Stimulated activated CD4-positive, alpha-beta T cell treated with anti-CD3 and anti-CD28 coated beads, TNF-alpha, amount 100 ng/mL, for 24 hours (primary cell): ENCODE data around the gene KIF16B.

Source experiments
- DNase-seq, 3 experiments: peaks; one replicate each; pipeline ENCODE4 v3.0.0-alpha.2; 2020; ENCODE audit warnings: low read depth in 3 of 3

KIF16B gene

DNA sequence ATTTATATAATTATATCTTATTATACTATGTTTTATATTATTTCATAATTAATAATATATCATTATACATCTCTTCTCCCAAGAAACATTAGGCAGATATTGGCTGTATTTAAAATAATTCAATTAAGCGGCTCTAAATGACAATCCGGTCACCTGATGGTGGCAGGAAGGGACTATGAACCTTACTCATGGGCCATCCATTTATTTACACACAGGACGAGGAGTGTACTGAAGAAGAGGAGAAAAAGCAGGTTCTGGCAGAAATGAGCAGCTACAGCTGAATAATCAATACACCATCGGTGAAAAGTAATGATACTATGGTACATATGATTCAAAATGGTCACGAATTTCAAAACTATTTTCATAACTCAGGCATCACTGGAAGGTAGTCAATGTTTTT, 277.7 kb downstream of the KIF16B start:
- no peak for DNase-seq

DNA sequence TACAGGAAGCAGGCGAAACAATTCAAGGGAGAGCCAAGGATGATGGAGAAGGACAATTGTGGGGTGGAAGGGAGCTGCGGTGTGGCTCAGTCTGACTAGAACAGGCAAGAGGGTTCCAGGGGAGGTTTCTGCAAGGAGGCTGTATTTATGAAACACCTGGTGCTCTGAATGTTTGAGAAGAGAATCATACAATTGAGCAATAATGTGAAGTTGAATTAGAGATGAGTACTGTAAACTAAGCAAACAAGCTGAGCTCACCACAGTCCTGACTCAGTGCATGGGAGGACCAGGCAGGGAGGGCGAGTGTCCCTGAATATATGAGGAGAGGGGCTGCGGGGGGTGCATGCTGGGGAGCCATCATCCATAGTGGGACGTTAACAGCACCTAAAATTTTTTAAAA, 279.7 kb downstream of the KIF16B start:
- no peak for DNase-seq

DNA sequence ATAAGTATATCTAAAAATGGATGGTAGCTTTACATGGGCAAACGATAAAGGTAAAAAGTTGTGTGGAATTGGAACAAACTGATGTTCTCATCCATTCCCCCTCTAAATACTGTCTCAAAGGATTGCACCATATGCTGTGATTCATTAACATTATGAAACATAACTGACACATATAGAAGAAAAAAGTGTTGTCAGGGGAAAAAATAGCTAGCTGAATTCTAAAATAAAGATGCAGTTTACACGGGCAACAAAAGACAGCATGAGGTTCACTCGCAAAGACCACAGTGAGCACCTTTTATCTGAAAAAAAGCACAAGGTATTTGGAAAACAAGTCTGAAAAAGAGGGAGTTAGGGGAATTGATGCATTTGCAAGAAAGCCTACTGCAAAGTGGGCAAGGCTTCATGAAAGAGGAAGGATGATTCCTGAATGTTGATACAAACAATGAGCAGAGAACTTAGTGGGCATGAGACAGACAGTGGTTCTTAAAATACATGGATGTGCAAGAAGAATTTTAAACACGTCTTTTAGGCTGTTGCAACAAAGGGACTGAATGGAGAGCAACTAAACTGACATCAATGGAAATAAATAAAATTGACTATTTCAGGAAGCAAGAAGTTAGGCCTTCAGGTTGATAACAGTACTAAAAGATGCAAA, 280.9 kb downstream of the KIF16B start:
- no peak for DNase-seq

DNA sequence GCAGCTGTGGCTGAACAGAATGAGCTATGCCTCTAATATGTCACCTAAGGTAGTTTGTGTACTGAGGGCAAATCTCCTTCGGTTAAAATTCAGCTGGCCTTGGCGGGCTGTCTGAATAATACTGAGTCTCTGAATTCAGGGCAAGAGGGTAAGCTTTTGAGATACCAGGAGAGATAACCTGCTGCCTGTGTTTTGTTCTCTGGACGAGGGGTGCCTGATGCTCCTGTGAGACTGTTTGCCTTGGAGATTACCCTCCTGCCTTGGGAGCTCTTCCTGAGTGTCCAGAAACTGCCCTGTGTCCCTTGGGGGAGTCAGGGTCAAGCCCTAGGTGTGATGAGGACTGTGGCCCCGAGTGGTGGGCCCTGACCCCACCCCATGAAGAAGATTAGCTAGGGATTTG, 282.9 kb downstream of the KIF16B start:
- no peak for DNase-seq

DNA sequence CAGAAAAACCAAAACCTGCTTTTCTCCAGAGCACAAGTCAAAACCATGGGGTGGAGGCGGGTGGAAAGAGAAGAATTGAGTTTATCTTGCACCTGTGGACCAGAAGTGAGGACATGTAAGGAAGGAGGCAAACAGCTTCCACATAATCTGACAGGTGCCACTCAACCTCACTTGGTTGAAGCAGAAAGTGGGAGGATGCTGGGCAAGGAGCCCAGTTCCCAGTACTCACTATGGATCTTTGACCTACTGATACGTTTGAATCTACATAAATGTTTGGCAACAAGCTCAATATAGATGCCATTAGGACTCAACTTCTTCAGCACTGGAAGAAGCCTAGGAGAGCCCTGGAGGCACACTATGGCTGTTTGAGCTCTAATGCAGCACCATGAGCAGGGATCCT, 285.5 kb downstream of the KIF16B start:
- no peak for DNase-seq

DNA sequence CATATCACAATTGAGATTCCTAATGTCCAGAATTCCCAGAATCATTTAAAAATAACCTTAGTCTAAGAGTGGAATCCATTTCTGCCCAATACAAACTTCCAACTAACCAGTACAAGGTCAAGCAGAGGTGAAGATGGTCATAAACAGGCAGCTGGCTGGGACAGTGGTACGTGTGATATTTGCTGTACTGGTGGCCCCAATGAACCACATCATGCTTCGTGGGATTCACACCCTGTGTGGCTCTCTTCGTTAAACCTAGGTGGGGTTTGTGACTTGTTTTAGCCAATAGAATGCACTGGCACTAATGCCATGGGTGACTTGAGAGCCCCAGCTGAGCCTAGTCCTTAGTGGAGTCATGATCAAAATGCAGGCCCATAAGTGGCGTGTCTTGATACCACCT, 286.6 kb downstream of the KIF16B start:
- DNase-seq: no peak

DNA sequence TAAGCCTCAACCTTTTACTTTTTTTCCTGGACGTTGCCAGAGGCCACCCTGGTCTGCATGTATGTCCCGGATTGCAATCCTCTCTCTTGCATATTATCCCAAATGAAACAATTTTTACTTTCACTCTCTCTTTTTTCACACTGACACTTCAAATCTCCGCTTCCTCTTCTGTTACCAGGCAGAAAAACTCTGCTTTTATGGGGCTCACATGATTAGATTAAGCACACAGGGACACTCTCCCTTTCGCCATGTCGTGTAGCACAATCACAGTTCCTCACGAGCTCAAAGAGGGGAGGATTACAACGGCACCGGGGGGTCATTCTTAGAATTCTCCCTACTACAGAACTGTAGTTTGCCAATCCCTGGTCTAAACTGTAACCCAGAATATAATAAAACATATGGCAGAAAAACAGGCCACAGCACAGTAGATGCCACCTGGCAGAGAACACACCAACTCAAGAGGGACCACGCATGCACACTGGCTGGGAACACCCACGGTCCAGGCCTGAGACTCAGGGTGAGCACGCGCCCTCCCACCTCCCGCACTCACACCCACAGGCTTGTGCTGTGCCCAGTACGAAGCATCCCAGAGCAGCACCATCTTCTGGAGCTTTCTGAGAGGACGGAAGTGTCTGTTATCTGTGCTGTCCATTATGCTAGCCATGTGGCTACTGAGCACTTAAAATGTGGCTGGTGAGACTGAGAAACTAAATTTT, 288.7 kb downstream of the KIF16B start:
- no peak for DNase-seq

DNA sequence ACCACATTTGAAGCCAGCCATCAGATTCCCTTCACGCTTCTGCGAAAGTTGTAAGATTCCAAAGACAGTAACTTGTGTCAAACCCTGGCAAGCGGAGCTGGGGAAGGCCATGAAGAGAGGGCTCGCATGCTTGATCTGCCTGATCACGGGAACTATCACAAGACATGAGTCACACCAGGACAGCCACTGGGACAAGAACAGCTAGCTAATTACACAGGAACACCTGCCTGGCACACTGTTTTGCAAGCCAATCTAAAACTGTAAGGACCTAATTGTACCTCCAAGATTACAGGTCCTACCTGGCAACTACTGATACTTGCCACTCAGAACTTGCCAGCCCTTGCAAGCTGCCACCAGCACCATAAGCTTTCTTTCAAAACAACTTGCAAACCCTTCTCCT, 289.3 kb downstream of the KIF16B start:
- DNase-seq: no peak

DNA sequence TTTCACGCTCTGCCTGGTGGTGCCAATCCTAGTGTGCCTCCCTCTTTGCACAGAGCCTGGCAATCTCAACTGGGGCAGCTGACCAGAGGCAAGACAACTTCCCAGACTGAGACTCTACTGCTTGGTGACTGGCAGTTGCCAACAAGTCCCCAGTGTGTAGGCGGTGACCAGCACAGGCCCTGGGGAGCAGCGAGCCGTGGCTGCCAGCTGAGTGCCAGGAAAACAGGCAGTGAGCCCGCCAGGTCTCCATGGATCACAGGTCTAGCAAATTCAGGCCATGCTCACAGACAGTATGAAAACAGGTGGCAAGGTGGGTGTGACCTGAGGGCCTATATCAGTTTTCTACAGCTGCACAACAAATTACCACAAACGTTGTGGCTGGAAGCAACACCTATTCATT, 289.9 kb downstream of the KIF16B start:
- DNase-seq: no peak

DNA sequence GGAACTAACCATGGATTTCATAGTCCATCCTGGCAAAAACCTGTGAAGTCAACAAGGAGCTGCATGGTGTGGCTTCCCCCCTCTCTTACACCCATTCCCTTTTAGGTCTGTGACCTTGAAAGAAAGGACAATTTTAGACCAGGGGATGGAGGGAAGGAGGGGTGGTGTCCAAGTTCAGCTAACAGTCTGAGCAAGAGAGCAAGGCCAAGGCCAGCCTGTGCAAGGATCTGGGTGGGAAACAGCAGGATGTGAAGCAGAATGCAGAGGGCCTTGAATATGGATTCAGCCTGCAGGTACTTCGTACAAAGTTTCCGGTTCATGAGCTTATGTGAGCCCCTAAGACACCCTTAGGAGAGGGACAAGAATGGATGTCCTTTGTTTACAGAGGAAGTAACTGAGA, 293.0 kb downstream of the KIF16B start:
- DNase-seq: no peak

DNA sequence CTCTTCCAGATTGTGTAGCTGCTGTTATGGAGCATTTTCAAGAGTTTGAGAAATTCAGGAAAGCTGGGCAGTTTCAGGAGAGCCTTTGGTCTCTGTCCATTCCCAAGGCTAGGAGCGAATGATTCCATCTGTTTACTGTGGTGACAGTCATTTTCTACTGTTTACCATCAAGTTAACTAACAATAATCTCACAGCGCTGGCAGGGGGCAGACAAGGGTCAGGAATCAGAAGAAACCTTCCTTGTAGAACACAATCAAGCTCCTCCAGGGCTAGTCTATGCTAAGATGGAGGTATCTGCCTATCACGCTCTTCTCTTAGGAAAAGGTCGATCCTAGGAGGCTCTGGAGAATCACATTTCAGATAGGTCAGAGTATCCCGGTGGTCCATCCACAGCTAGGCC, 293.9 kb downstream of the KIF16B start:
- no peak for DNase-seq

DNA sequence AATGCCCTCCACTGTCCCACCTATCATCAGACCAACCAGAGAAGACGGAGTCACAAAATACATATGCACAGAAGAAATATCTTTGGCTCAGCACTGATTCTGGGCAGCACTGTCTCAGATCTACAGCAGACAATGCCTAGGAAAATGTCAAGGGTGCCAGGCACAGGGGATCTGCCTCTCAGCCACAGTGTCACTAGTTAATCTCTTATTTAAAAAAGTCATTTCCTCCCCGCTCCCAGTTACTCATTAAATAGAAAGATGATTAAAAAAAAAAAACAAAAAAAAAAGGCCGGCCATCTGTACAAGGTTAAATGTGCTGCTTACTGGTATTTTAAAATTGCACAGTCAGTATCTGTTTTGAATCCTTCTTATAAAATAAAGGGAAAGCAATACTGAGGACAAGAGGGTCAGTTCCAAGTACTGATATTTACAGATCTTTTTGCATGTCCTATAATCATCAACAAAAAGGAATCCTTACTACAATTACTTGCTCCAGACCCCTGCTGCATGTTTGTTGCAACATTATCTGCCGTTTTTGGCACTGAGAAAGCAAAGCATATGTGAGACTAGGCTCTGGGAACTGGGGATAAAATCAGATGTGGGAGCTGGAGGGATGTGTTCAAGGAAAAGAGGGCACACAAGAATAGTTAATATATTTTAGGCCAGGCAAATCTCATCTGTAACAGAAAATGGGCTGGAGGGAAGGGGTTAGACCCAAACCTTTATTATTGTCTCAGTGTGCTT, 299.3 kb downstream of the KIF16B start:
- no peak for DNase-seq

DNA sequence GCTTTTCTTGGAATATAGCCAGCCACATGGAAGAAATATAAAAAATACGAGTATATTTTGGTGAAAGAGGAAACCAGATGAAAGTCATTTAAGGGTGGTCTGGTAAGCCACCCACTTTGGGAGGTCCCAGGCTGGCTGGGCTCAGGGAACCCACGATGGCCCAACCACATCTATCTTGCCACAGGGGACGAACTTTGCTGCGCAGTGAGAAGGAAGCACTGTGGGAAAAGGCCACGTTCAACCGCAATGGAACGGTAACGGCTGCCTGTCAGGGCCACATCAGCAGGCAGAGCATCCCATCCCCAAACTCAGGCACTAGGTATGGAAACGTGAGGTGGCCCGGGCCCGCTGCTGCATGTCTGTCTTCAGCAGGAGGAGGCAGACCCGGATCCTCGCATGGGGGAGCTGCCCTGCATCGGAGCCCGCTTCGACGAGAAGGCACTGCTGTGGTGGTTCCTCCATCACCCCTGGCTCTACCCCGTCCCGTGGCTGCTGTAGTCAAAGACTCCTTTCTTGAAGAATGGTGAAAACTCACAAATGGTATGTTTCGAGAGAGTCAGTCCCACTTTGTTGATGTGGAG, 300.4 kb downstream of the KIF16B start:
- no peak for DNase-seq

DNA sequence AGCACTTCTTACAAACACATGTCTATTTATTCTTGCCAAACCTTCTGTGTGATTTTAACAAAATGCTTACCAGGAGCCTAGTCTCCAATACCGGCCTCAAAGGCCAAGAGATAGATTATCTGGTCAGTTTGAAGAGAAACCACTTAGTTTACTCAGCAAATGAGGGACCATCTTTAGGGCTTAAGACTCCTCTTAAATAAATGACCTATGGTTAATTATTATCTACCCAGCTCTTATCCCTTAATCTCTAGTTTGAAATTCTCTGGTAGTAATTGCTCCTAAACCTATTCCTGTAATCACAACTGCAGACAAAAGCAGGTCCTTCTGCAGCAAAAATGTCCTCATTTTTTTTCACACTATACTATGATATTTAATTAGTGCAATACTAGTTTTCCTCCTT, 301.8 kb downstream of the KIF16B start:
- DNase-seq: no peak

DNA sequence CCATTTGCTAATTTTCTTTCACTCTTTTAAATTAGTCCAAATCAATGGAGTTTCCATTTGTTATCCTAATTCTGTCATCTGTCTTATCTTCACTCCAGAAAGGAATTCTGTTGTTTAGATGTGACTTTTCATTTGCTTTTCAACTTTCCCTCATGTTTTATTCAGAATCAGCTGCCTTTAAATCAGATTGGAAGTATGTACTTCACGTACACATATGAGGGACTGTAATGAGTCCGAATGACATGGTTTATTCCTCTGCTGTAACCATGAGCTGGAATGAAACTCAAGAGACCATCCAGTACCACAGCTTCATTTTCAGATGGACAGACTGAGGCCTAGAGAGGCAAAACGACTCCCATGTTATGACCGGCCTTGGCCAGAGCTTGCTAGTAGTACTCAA, 302.3 kb downstream of the KIF16B start:
- no peak for DNase-seq

DNA sequence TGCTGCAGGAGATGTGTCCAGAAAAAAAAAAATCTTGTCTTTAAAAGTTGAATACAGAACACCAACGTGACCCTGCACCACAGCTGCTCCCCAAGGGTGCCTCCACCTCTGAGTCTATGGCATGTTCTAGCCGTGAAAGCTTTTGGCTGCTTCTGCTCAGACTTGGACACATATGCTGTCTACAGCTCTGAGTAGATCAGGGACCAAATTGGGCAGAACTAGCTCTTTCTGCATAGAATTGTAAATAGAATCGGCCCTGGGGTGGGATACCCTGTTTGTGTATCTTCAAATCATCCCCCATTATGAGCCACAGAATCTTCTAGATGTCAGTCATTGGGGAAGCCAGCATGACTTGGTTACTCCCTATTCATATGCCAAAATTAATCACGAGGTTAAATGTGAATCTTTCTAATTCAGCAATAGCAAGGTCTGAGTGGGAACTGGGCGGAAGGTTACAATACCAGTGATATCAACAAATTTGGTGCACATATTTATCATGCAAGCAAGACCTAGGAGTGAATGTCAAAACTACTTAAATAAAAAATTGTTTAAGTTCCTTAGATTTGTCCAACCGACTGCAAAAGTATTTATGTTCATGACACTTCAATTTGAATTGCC, 302.8 kb downstream of the KIF16B start:
- DNase-seq: no peak

DNA sequence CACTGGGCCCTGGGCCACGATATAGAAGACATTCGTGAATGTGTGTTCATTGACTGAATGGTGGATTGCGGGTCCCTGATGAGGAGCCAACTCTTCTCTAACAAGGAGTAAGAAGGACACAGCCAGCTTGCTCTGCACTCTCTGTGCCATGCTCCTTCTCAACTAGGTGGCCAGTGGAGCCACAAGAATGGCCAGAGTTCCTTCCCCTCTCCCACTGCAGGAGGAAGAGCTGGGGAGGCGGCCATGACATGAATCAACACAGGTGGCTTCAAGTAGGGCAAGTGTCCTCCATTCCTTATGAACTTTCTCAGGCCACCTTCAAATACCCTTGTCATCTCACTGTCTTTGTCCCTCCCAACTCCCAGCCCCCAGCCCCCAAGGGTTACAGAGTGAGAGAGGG, 305.7 kb downstream of the KIF16B start:
- no peak for DNase-seq

DNA sequence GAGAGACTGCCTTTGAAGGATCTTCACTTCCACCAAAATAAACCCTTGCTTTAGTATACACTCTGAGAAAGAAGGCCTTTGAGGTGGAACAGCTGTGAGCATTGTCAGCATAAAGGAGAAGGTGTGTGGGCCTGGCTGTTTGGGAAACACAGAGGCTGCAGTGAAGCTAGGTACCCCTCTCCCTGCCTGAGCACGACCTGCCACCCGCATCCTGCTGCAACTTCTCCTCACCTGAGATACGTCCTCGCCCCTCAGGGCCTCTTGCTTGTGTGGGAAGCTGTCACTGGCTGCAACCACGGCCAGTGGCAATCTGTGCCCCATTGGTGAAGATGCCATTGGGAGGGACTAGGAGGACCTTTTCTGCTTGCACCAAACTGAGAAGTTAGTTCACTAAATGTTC, 307.9 kb downstream of the KIF16B start:
- no peak for DNase-seq

DNA sequence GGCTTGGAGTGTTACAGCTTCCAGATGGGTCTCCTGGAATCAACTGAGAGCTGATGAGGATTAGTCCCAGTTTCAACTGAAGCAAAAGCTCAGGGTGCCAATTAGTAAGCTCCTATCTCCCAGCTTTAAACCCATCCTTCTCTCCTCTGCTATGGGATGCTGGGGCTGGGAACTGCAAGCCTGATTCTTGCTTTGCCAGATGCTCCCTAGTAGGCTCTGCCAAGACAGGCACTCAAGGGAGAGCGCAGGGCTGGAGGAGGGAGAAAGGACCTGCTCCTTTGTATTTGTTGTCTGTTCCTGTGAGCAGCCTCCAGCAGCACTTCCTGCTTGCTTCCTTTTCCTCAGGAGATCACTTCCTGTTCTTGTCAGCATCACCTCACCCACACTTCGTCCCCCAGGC, 309.7 kb downstream of the KIF16B start:
- DNase-seq: no peak

DNA sequence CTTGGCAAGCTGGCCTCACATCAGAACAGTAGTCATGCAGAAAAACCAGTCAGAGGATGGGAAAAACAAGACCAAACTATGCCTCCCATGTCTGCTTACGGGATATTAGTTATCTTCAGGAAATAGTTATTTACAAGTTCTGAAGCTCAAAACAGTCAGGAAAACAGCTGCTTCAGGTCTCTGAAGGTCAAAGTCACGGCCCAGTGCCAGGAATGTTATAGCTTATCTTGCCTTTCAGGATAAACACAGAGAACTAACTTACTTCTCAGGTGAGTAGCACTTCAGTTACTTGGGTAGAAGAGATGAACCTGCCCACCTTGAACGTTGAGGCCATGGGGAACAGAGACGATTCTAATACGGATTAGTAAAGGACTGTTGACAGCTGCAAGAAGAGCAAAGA, 310.7 kb downstream of the KIF16B start:
- no peak for DNase-seq

DNA sequence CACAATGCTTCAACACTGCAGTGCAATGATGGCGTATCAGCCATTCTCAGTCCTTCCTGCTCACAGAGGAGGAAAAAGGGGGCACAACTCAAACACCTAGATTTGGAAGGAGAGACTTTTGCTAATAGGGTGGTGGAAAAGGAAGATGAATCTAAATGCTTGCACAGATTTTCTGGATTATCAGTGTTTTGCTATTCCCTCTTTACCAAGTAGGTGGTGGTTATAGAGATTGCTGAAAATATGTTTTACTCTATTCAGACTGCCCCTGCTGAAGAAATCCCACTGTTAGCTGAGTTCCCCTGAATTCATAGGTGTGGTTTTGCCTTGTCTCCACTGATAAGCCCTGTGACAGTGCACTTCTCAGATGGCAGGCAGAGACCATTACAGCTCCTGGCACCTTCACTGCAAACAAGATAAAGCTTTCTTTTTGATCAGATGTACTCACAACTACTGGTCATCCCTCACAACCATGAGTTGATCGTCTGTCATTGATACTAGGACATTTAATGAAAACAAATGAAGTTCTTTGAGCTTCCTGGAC, 311.4 kb downstream of the KIF16B start:
- DNase-seq: no peak

DNA sequence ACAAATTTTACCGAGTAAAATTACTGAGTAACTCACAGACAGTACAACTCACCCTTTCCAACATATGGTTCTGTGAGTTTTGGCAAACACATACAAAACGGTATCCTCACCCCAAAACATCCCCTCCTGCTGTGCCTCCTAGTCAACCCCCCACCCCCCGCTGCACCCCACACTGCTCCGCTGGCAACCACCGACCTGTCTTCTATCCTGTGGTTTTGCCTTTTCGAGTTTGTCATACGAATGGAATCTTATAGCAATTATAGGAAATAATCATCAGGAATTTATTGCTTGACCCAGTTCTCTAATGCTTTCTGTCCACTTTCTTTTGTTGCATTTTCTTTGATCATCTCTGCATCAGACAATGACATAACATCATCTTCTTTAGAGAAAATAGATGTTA, 312.3 kb downstream of the KIF16B start:
- DNase-seq: no peak
